Epithelial cell of esophagus (primary cell): Measurements from ENCODE around the gene DCST2.
"Not testable (repeated sequence)": the region's sequence is repeated elsewhere in the genome, so short reads cannot be mapped to it uniquely, and the experiment has no call there.

Experiments
- DNase-seq: peaks from one replicate; pipeline ENCODE4 v3.0.0; 2010; ENCODE audit warnings: low read depth
- H3K4me3 ChIP-seq: 2 replicates; pipeline ENCODE4 v1.5.1; 2011; ENCODE audit warnings: mild to moderate bottlenecking, low read length, control low read depth
- TF ChIP-seq, protein P1 (sequence below): IDR thresholded peaks from 2 replicates; pipeline ENCODE4 v1.5.1; 2011; ENCODE audit warnings: low read depth, mild to moderate bottlenecking, low read length, control low read depth, inconsistent platforms; ENCODE audit not compliant: insufficient read depth; ENCODE audit errors: missing control alignments

The DCST2 gene

DNA sequence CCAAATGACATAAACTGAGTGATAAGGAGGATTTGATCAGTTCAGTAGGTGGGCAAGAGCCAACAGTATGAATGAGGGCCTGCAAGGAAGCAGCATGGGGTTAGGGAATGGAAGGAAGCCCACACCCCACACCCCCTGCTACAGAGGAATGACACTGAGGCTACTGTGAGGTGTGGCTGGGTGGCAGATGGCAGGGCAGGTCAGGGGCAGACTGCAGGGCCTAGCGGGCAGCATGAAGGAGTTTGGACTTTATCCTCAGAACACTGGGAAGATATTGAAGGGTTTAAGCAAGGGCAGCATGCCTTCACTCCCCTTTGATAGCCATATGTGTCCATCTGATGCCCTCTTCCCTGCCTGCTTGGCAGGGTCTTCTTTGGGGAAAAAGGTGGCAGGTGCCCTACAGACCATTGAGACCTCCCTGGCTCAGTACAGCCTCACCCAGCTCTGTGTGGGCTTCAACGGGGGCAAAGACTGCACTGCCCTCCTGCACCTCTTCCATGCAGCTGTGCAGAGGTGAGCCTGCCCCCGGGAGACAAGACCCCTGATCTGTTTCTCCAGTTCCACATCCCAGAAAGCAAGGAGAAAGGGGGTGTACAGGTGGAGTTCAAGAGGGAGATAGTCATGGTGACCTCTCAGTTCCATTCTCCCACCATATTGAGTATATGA lies 44.3 kb downstream of the DCST2 start:
- H3K4me3 ChIP-seq = no peak overlapping the region
- TF ChIP-seq, protein P1, sequence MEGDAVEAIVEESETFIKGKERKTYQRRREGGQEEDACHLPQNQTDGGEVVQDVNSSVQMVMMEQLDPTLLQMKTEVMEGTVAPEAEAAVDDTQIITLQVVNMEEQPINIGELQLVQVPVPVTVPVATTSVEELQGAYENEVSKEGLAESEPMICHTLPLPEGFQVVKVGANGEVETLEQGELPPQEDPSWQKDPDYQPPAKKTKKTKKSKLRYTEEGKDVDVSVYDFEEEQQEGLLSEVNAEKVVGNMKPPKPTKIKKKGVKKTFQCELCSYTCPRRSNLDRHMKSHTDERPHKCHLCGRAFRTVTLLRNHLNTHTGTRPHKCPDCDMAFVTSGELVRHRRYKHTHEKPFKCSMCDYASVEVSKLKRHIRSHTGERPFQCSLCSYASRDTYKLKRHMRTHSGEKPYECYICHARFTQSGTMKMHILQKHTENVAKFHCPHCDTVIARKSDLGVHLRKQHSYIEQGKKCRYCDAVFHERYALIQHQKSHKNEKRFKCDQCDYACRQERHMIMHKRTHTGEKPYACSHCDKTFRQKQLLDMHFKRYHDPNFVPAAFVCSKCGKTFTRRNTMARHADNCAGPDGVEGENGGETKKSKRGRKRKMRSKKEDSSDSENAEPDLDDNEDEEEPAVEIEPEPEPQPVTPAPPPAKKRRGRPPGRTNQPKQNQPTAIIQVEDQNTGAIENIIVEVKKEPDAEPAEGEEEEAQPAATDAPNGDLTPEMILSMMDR = no peak
- no peak for DNase-seq

DNA sequence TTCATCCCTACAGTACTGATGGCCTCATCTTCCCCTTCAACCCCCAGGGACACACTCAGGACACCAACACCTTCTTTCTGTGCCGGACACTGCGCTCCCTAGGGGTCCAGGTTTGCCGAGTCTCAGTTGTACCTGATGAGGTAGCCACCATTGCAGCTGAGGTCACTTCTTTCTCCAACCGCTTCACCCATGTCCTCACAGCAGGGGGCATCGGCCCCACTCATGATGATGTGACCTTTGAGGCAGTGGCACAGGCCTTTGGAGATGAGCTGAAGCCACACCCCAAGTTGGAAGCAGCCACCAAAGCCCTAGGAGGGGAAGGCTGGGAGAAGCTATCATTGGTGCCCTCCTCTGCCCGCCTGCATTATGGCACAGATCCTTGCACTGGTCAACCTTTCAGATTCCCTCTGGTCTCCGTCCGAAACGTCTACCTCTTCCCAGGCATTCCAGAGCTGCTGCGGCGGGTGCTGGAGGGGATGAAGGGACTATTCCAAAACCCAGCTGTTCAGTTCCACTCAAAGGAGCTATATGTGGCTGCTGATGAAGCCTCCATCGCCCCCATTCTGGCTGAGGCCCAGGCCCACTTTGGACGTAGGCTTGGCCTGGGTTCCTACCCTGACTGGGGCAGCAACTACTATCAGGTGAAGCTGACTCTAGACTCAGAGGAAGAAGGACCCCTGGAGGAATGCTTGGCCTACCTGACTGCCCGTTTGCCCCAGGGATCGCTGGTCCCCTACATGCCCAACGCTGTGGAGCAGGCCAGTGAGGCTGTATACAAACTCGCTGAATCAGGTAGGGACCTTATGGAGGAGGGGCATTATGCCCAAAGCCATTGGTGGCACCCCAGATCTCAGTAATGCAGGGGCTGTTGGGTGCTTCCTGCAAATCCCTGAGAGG lies 45.3 kb downstream of the DCST2 start:
- TF ChIP-seq, protein P1 = no peak
- DNase-seq = no peak
- H3K4me3 ChIP-seq = no peak overlapping the region

DNA sequence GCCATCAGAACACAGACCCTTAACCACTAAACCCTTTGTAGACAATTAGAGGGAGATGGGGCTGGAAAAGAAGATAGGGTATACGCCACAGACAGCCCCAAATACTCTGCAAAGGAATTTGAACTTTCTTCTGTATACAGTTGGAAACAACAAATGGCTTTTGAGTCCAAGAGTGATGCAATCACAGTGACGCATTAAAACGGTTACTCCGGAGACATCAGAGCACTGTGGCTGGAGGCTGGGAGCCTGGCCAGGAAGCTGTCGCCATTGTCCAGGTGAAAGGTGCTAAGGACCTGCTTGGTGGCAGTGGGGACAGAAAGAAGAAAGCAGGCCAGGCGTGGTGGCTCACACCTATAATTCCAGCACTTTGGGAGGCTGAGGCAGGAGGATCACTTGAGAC lies 46.3 kb downstream of the DCST2 start:
- no peak overlapping the region for H3K4me3 ChIP-seq
- no peak for DNase-seq
- TF ChIP-seq, protein P1 = no peak

DNA sequence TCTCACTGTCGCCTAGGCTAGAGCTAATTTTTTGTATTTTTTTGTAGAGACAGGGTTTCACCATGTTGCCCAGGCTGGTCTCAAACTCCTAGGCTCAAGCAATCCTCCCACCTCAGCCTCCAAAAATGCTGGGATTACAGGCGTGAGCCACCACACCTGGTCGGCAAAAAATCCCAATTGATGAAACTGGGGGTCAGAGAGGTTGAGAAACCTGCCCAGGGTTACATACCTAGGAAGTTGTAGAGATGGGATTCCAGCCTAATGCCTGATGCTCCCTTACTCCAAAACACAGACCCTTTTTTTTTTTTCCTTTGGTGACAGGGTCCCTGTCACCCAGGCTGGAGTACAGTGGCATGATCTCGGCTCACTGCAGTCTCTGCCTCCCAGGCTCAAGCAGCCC lies 46.8 kb downstream of the DCST2 start:
- DNase-seq, H3K4me3 ChIP-seq: not testable (repeated sequence)

DNA sequence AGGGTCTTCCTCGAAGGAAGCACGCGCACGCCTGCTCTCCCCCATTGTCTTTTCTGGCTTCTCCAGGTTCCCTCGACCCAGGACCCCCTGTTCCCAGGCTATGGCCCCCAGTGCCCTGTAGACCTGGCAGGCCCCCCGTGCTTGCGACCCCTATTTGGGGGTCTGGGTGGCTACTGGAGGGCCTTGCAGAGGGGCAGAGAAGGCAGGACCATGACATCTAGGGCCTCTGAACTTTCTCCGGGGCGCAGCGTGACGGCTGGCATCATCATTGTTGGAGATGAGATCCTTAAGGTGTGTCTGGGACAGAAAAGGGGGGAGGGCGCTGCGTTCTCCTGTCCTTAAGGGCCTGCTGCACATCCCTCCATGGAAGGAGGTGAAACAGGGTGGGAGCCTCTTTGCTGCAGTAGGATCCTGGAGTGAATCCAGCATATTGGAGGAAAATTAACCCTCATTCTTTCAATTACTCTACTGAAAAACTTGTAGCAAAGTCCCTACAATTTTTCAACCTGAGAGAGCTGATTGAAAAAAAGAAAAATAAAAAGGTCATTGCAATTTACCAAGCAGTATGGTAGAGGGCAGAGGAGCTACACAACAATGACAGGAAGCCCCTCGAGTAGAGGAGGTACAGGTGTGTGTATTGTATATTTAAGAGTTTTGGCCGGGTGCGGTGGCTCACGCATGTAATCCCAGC lies 49.7 kb downstream of the DCST2 start:
- DNase-seq = no peak
- peak overlapping the region; percentile 91 for H3K4me3 ChIP-seq

DNA sequence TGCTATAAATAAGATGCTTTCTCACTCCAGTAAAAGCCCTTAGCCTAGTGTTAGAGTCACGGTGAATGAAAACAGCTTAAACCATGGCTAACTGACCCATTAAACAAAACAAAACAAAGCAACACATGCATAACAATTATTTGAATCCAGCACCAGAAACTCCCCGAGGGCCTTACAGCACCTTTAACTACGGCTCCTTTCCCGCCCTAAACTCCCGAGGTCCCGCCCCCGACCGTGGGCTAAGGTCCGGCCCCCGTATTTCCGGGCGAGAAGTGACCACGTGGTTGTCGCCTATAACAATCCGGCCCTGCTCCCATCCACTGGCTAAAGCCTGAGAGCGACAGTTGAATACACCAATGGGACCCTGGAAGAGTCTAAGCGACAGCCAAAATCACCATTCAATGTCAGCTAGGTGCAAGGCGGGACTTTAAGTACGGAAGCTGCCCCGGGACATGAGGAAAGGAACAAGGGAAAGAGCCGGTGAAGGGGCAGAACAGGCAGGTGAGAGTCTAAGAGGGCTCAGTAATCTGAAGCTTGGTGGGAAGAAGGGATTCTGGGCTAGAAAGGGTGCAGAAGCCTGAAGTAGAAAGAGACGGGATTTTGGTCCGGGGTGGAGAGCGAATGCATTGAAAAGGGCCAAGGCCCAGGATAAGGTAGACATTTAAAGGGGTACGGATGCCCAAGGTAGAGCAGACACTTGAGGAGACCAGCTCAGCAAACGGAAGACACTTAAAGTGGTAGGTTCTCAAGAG lies 50.5 kb downstream of the DCST2 start, which contains the start of gene FLAD1:
Gene FLAD1, plus strand, starts transcription at position 448 of the 752 bp plus-strand sequence. CDS start 351 bp downstream, outside the sequence.
- peak within 1 kb of the TSS; percentile 91 for H3K4me3 ChIP-seq
- TF ChIP-seq, protein P1 = no peak
- DNase-seq = peak; percentile 100

More for the DNA sequence above, 49.7 kb downstream of the DCST2 start:
- TF ChIP-seq, protein P1 = no peak
